Endothelial cell of umbilical vein (primary cell): ENCODE results near the gene TMEM38A. TPM values are rescaled to one million over a fixed set of nuclear protein-coding genes. Genes with fewer than 3 reads are reported as not detected.
"Not testable (repeated sequence)": the region's sequence is repeated elsewhere in the genome, so short reads cannot be mapped to it uniquely, and the experiment has no call there.

Source experiments
- BruUV-seq: library from RNA; stranded (reverse); fragments of 400-500 nt; replicated peaks from 2 replicates; lab custom pipeline; 2021; lab: Mats Ljungman, UMichigan
- CTCF ChIA-PET: fragments of 300-600, 350-600 bp; sonication (Branson Sonifier 250); formaldehyde crosslinking; loops from one replicate; lab custom pipeline; 2021; ENCODE audit warnings: antibody characterized with exemption, inconsistent platforms; lab: Charles Lee
- POLR2A ChIA-PET: fragments of 300-600, 350-600 bp; sonication (Branson Sonifier 250); formaldehyde crosslinking; loops from one replicate; lab custom pipeline; 2021; ENCODE audit warnings: antibody characterized with exemption, inconsistent platforms; lab: Charles Lee
- DNase-seq: peaks from one replicate; pipeline ENCODE4 v3.0.0-alpha.2; 2011; ENCODE audit warnings: low read depth, low spot score
- FAIRE-seq: peaks from 2 replicates; lab custom pipeline; 2011; peaks lifted over from hg19 to GRCh38; lab: Jason Lieb, UNC
- H2AFZ ChIP-seq: 2 replicates; pipeline ENCODE4 v1.6.0; 2012; ENCODE audit warnings: low read depth, low read length, control low read depth, inconsistent platforms
- H3K27ac ChIP-seq: 2 replicates; pipeline ENCODE4 v1.5.1; 2011; ENCODE audit warnings: low read depth, mild to moderate bottlenecking, control low read depth, low read length, moderate library complexity; ENCODE audit not compliant: insufficient read depth
- H3K27me3 ChIP-seq, 2 experiments: 2 replicates each; pipeline versions ENCODE4 v1.6.0 to v1.6.1; 2011; ENCODE audit warnings: low read length in 2 of 2, mixed read lengths in 1 of 2; ENCODE audit not compliant: control insufficient read depth in 2 of 2, insufficient read depth in 2 of 2
- H3K36me3 ChIP-seq, 2 experiments: 2 replicates in 1 of 2; 3 replicates in 1 of 2; pipeline ENCODE4 v1.5.1; 2011; ENCODE audit warnings: low read length in 2 of 2, mild to moderate bottlenecking in 1 of 2, moderate library complexity in 1 of 2; ENCODE audit not compliant: control insufficient read depth in 2 of 2, insufficient read depth in 2 of 2; ENCODE audit errors: extremely low read depth in 1 of 2
- H3K4me1 ChIP-seq: 3 replicates; pipeline ENCODE4 v1.5.1; 2011; ENCODE audit warnings: mild to moderate bottlenecking, low read length; ENCODE audit not compliant: control insufficient read depth, insufficient read depth; ENCODE audit errors: extremely low read depth
- H3K4me2 ChIP-seq: 2 replicates; pipeline ENCODE4 v1.6.1; 2011; ENCODE audit warnings: low read length, control low read depth, mixed read lengths; ENCODE audit not compliant: insufficient read depth
- H3K4me3 ChIP-seq, 3 experiments: fragments of 200-600 bp in 1 of 3; sonication (generic), shearing (Covaris generic) in 1 of 3; replicated peaks in 1 of 3; 2 replicates each; pipeline ENCODE4 v1.5.1; 2011 to 2016; ENCODE audit warnings: control low read depth in 3 of 3, low read length in 3 of 3, mild to moderate bottlenecking in 2 of 3, inconsistent platforms in 1 of 3, low read depth in 1 of 3, moderate library complexity in 1 of 3; ENCODE audit not compliant: insufficient read depth in 1 of 3
- H3K79me2 ChIP-seq: 2 replicates; pipeline ENCODE4 v1.6.0; 2012; ENCODE audit warnings: low read length, inconsistent platforms; ENCODE audit not compliant: control insufficient read depth, insufficient read depth
- H3K9ac ChIP-seq: replicated peaks from 2 replicates; pipeline ENCODE3; 2011; ENCODE audit warnings: low read length, control low read depth; ENCODE audit not compliant: insufficient read depth; ENCODE audit errors: extremely low read depth
- H3K9me1 ChIP-seq: replicated peaks from 3 replicates; pipeline ENCODE4 v1.6.0; 2011; ENCODE audit warnings: mild to moderate bottlenecking, low read length; ENCODE audit not compliant: control insufficient read depth, insufficient read depth; ENCODE audit errors: extremely low read depth
- H3K9me3 ChIP-seq: replicated peaks from 2 replicates; pipeline ENCODE4 v1.5.1; 2012; ENCODE audit warnings: low read length, inconsistent platforms; ENCODE audit not compliant: control insufficient read depth, insufficient read depth
- H4K20me1 ChIP-seq: replicated peaks from 2 replicates; pipeline ENCODE3; 2011; ENCODE audit warnings: mild to moderate bottlenecking, low read length; ENCODE audit not compliant: control insufficient read depth, insufficient read depth; ENCODE audit errors: extremely low read depth
- EZH2 ChIP-seq: IDR thresholded peaks from 2 replicates; pipeline ENCODE4 v1.6.1; 2012; ENCODE audit warnings: borderline replicate concordance, low read depth, mild to moderate bottlenecking, moderate library complexity, low read length, inconsistent platforms; ENCODE audit not compliant: severe bottlenecking
- FOS ChIP-seq: IDR thresholded peaks from 2 replicates; pipeline ENCODE4 v1.6.1; 2011; ENCODE audit warnings: mild to moderate bottlenecking, low read length, moderate library complexity, borderline replicate concordance; ENCODE audit not compliant: insufficient read depth
- GATA2 ChIP-seq: IDR thresholded peaks from 2 replicates; pipeline ENCODE4 v1.7.0; 2011; ENCODE audit warnings: low read depth, mild to moderate bottlenecking, moderate library complexity, mixed read lengths, low read length; ENCODE audit not compliant: insufficient read length, insufficient read depth
- JUN ChIP-seq: IDR thresholded peaks from 2 replicates; pipeline ENCODE4 v1.6.1; 2011; ENCODE audit warnings: borderline replicate concordance, low read depth; ENCODE audit not compliant: insufficient read length, insufficient read depth
- MYC ChIP-seq: IDR thresholded peaks from one replicate; pipeline ENCODE4 v1.6.1; 2011; ENCODE audit warnings: mild to moderate bottlenecking, low read depth, low read length
- POLR2A ChIP-seq: IDR thresholded peaks from 2 replicates; pipeline ENCODE4 v1.6.1; 2012; ENCODE audit warnings: low read depth, mild to moderate bottlenecking, control low read depth, low read length
- POLR2AphosphoS5 ChIP-seq: IDR thresholded peaks from 2 replicates; pipeline ENCODE4 v1.6.1; 2012; ENCODE audit warnings: low read depth, mild to moderate bottlenecking, control low read depth, low read length, moderate library complexity; ENCODE audit not compliant: insufficient read depth
- dilution Hi-C: fragments of 300-500 bp; cut with MboI; formaldehyde crosslinking; loops from one replicate; pipeline ENCODE4 v1.15.0; 2019; ENCODE audit warnings: low sequenced_read_pairs; ENCODE audit not compliant: extremely low pct_ligation_motif_present
- intact Hi-C: fragments of 100-400 bp; cut with micrococcal nuclease; formaldehyde crosslinking; loops from one replicate; pipeline ENCODE4 v1.10.0; 2022
- polyA plus RNA-seq, 4 experiments: library from polyadenylated mRNA; depleted of rRNA in 3 of 4; stranded (reverse) in 3 of 4; unstranded in 1 of 4; fragments of >200 nt; gene quantifications; 2 replicates each; pipeline versions ENCODE4 v1.2.1 to v1.2.3, GENCODE V29; 2011 to 2012; ENCODE audit warnings: missing spikeins in 1 of 4
- total RNA-seq: library from RNA; stranded (reverse); gene quantifications from 2 replicates; pipeline ENCODE4 v1.2.3, GENCODE V29; 2021
- TF ChIP-seq, protein P1 (sequence below), 2 donors: IDR thresholded peaks; 1 replicate in 1 of 2; 2 replicates in 1 of 2; pipeline ENCODE4 v1.5.1; 2011; ENCODE audit warnings: low read length in 2 of 2, mild to moderate bottlenecking in 2 of 2, moderate library complexity in 2 of 2, control low read depth in 1 of 2, inconsistent platforms in 1 of 2, low read depth in 1 of 2; ENCODE audit not compliant: insufficient read depth in 1 of 2; ENCODE audit errors: extremely low read depth in 1 of 2
- TF ChIP-seq, protein P2 (sequence below): IDR thresholded peaks from 2 replicates; pipeline ENCODE4 v1.6.1; 2011; ENCODE audit not compliant: insufficient read depth, insufficient read length

The TMEM38A gene
- total and polyA plus RNA-seq, 2 donors (not counting 3 experiments of a cell fraction or from before 2014, with no cell fraction given), result 1.6 TPM

- FAIRE-seq, result no peak
- TF ChIP-seq GATA2 (no peak), POLR2AphosphoS5 (no peak), EZH2 (no peak), POLR2A (no peak), MYC (no peak), FOS (no peak), JUN (no peak)
- TF ChIP-seq, protein P1, sequence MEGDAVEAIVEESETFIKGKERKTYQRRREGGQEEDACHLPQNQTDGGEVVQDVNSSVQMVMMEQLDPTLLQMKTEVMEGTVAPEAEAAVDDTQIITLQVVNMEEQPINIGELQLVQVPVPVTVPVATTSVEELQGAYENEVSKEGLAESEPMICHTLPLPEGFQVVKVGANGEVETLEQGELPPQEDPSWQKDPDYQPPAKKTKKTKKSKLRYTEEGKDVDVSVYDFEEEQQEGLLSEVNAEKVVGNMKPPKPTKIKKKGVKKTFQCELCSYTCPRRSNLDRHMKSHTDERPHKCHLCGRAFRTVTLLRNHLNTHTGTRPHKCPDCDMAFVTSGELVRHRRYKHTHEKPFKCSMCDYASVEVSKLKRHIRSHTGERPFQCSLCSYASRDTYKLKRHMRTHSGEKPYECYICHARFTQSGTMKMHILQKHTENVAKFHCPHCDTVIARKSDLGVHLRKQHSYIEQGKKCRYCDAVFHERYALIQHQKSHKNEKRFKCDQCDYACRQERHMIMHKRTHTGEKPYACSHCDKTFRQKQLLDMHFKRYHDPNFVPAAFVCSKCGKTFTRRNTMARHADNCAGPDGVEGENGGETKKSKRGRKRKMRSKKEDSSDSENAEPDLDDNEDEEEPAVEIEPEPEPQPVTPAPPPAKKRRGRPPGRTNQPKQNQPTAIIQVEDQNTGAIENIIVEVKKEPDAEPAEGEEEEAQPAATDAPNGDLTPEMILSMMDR (IDR thresholded peaks at IDR 0.05; ENCODE audit: extremely low read depth in 1 of 2, insufficient read depth in 1 of 2, low read depth in 1 of 2, low read length in 2 of 2), result no peak
- TF ChIP-seq, protein P2, sequence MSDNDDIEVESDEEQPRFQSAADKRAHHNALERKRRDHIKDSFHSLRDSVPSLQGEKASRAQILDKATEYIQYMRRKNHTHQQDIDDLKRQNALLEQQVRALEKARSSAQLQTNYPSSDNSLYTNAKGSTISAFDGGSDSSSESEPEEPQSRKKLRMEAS, result no peak
- Histone ChIP-seq H3K27ac (no peak overlapping the region), H3K4me3 (no peak overlapping the region), H3K4me1 (peaks cover 4% of the 10 kb centered on the region), H3K9me3 (no peaks in the 10 kb centered on the region), H3K79me2 (no peaks in the 10 kb centered on the region), H3K9ac (no peak overlapping the region), H3K9me1 (no peaks in the 10 kb centered on the region), H4K20me1 (no peaks in the 10 kb centered on the region), H2AFZ (no peak overlapping the region), H3K4me2 (no peak overlapping the region), H3K27me3 (no peaks in the 10 kb centered on the region), H3K36me3 (no peaks in the 10 kb centered on the region)
- BruUV-seq, result no TSS peak
- intact Hi-C loops (no loop called here), dilution Hi-C loops (no loop called here)
- CTCF ChIA-PET, result interaction anchor here (0.6 kb wide), 1 partner anchor 305 kb away, joined by 3 read pairs; no protein-coding TSS in a partner anchor
- POLR2A ChIA-PET, result no interaction called here
- DNase-seq, result no peak
These were observed 7.2 kb downstream of the TMEM38A start for GRCh38 chr19:16668176-16668575.

DNA sequence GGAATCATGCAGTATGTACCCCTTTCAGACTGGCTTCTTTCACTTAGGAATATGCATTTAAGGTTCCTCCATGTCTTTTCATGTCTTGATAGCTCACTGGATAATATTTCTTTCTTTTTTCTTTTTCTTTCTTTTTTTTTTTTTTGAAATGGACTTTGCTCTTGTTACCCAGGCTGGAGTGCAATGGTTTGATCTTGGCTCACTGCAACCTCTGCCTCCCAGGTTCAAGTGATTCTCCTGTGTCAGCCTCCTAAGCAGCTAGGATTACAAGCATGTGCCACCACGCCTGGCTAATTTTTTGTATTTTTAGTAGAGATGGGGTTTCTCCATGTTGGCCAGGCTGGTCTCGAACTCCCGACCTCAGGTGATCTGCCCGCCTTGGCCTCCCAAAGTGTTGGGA, 7.8 kb downstream of the TMEM38A start:
- H4K20me1 ChIP-seq, H3K4me2 ChIP-seq, H3K9me3 ChIP-seq, intact Hi-C loops, H2AFZ ChIP-seq, H3K4me1 ChIP-seq, H3K9ac ChIP-seq, H3K9me1 ChIP-seq, DNase-seq, H3K79me2 ChIP-seq, dilution Hi-C loops, BruUV-seq, H3K4me3 ChIP-seq, FAIRE-seq, H3K36me3 ChIP-seq, POLR2A ChIA-PET, H3K27ac ChIP-seq, H3K27me3 ChIP-seq: not testable (repeated sequence)
- CTCF ChIA-PET, result interaction anchor here (0.7 kb wide), 1 partner anchor 88 kb away, joined by 3 read pairs; no protein-coding TSS in a partner anchor
